Measurements from ENCODE around the gene ZNF407. TPM values are rescaled to one million over a fixed set of nuclear protein-coding genes. Genes with fewer than 3 reads are reported as not detected.

The ZNF407 gene
- total RNA-seq, 2 donors from 2014 or later: 13.0 to 13.9 TPM

GRCh38 chr18:75062297-75062886, 464.7 kb downstream of the ZNF407 start:
- no peak for ATAC-seq

DNA sequence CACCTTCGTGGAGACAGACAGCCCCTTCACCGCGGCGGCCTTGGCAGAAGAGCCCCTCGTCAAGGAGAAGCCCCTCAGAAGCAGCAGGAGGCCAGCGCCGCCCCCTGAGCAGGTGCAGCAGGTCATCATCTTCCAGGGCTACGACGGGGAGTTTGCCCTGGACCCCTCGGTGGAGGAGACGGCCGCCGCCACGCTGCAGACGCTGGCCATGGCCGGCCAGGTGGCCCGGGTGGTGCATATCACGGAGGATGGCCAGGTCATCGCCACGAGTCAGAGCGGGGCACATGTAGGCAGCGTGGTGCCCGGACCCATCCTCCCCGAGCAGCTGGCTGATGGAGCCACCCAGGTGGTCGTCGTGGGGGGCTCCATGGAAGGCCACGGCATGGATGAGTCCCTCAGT, 465.5 kb downstream of the ZNF407 start:
- intact Hi-C loops (cut with DNase I, micrococcal nuclease): no loop called here
- no peak for DNase-seq
- no peak for ATAC-seq

More at GRCh38 chr18:75062297-75062886, 464.7 kb downstream of the ZNF407 start:
- no peak for DNase-seq
- intact Hi-C loops (cut with DNase I, micrococcal nuclease): no loop called here

- no peak for ATAC-seq
- no peak for DNase-seq
- intact Hi-C loops (cut with DNase I, micrococcal nuclease): no loop called here
Measured at GRCh38 chr18:75063615-75064512, 466.2 kb downstream of the ZNF407 start.

DNA sequence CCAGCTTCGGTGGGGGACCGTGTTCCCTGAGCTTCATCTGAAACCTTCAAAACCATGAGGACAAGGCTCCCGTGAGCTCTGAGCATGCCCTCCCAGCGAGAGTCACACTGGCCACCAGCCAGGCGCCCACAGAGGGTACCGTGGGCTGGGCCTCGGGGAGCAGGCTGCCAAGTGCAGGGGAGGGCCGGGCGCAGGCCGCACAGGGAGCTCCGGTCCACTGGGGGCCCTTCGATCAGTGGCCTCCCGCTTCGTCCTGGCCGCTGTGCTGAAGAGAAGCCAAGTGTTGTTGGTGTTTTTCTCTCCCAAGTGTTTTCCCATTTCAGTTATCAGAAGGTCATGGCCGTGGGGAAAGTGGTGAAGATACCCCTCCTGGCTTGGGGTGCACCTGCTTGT, 466.8 kb downstream of the ZNF407 start:
- DNase-seq (no peak), ATAC-seq (no peak)
- intact Hi-C loops (cut with DNase I, micrococcal nuclease): no loop called here

GRCh38 chr18:75065251-75066000, 467.8 kb downstream of the ZNF407 start:
- DNase-seq (no peak), ATAC-seq (no peak)
- intact Hi-C loops (cut with DNase I, micrococcal nuclease): no loop called here

GRCh38 chr18:75066021-75066880, 468.6 kb downstream of the ZNF407 start:
- intact Hi-C loops (cut with DNase I, micrococcal nuclease): no loop called here
- no peak for DNase-seq

DNA sequence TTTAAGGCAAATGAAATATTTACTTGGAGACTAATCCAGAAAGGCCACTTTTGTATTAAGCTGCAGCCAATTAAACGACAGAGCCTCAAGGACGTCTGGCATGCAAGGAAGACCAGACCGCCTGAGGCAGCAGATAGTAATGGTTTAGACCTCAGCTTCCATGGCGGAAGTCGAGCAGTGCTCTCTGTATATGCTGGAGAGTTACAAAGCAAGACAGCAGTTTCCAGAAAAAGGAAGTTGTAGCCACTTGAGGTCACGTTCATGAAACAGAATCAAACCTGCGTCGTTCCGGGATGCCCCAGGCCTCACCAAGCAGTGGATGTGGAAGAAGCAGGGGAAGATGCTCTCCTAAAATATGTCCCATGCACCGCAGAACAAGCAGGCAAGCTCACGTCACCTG, 469.3 kb downstream of the ZNF407 start:
- ATAC-seq (no peak), DNase-seq (no peak)
- intact Hi-C loops (cut with DNase I, micrococcal nuclease): no loop called here

More at GRCh38 chr18:75066021-75066880, 468.6 kb downstream of the ZNF407 start:
- ATAC-seq: no peak

DNA sequence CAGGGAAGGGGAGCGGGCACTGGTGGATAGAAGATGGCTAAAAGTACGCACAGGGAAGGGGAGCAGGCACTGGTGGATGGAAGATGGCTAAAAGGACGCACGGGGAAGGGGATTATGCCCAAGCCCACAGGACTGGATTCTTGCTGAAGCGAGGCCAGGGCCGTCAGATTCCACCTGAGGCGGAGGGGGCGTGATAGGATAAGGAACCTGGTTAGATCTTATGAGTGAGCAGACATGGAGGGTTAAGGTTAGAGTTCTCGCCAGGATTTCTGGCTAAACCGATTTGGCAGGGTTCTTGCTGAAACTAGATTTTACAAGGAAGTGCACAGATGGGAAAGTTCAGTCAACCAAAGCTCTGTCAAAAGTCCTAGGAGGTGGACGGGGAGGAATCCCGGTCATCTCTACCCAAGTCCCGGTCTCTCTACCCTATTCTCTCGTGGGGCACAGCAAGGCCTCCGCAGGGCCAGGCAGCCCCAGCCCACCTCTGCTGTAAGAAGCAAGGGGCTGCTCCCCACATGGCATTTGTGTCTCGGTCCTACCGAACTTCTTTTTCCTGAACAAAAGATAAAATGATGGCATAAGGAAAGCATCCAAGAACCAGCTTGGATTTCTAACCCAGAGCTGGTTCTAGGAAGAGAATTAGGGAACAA, 470.5 kb downstream of the ZNF407 start:
- DNase-seq: no peak
- intact Hi-C loops (cut with DNase I, micrococcal nuclease): no loop called here

GRCh38 chr18:75068682-75069435, 471.2 kb downstream of the ZNF407 start:
- no peak for DNase-seq
- intact Hi-C loops (cut with DNase I, micrococcal nuclease): no loop called here
- ATAC-seq: no peak

More for the DNA sequence above, 470.5 kb downstream of the ZNF407 start:
- ATAC-seq: no peak

DNA sequence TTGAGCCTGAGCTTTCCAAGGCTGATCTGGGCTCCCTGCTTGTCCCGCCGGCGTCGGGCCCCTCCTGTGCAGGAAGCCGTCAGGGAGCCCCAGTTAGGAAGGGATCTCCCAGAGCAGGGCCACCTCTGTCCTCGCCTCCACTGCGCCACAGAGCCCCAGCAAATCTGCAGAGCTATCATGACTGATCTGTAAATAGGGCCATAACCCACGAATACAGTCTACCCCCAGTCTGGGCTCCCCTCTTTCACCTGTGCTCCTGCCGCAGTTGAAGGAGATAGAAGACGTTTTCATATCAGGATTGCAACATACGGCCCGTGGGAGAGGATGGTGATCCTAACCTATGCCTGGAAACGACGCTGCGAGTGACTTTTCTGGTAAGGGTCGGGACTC, 472.6 kb downstream of the ZNF407 start:
- DNase-seq: no peak
- no peak for ATAC-seq
- intact Hi-C loops (cut with DNase I, micrococcal nuclease): no loop called here

DNA sequence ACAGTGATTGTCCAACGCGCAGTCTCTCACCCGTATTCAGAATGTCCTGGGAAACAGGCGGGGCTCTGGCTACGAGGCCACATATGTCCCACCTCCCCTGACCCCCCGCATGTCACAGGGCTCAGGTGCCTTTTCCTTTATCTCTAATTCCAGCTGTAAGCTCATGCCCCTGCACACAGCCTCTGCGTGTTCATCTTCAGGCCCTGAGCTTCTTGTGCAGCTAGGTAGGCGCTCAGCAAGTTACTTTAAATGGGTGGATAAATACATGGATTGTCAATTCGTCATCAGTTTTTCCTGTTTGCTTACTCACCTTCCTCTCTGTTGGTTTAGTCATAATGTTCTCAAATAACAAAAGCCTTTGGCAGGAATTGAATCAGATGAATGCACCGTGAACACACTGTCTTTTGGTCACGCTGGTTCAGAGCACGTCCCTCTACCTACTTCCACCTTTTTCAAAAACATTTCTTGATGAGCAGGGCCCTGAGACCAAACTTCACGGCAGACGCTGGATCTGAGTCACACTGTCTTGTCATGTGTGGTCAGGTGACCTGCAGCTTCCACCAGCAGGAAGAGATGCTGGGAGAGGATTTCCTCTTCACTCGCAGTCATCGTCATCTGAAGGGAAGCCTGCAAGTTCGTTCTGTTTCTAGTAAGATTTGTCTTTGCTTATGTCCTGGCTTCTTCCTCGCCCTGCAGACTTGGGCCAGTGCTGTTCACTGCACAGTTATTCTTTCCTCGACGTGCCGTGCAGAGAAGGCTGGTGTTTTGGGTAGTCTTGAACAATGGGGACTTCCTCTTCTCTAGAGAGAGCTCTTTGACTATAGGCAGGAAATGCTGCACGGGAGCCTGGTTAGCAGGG, 473.2 kb downstream of the ZNF407 start:
- intact Hi-C loops (cut with DNase I, micrococcal nuclease): no loop called here
- peak; percentile 35 for ATAC-seq
- peak; percentile 43 to 46 for DNase-seq

DNA sequence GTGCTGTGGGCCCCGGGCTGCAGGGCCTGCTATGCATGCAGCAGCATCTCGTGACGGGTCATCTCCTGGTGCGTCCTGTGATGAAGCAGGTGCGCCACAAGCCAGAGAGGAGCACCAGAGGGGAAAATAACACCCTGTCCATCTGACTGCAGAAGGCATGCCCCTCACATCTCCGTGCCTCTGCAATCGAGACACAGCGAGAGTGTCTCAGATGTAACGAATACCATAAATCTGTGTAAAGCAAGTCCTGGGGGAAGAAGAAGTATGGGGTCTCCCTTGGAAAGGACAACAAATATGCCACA, 473.8 kb downstream of the ZNF407 start:
- intact Hi-C loops (cut with DNase I, micrococcal nuclease): no loop called here
- ATAC-seq (no peak), DNase-seq (no peak)

- ATAC-seq (no peak), DNase-seq (no peak)
- intact Hi-C loops (cut with DNase I, micrococcal nuclease): no loop called here
Measured at GRCh38 chr18:75071866-75072671, 474.4 kb downstream of the ZNF407 start.

DNA sequence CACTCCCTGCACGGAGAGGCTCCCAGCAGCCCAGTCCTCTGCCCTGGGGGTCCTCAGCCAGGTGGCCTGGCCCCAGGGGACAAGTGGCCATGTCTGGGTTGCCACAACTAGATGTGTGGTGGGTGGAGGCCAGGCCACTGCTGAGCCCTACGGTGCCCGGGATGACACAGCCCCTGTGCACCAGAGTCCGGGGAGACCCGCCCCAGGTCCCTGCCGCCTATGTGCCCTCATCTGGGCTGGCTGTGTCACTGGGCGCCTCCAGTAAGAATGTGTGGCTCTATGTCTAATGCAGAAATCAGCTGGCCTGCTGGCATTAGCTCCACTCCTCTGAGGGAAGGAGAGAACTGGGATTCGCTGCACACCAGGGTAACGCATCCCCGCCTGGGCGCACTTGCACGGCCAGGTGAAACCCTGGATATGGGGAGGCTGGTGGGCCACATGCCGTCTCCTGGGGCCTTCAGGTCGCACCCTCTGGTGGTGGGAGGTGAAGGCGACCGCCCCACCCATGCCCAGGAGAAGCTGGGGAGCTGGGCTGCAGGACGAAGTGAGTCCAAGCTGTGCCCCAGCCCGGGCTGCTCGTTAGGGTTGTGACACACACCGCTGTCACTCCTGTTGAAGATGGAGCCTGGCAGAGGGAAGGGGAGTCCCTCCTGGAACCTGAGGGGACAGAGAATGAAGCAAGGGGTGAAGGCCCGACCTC, 475.2 kb downstream of the ZNF407 start:
- DNase-seq (no peak), ATAC-seq (no peak)
- intact Hi-C loops (cut with DNase I, micrococcal nuclease): no loop called here

DNA sequence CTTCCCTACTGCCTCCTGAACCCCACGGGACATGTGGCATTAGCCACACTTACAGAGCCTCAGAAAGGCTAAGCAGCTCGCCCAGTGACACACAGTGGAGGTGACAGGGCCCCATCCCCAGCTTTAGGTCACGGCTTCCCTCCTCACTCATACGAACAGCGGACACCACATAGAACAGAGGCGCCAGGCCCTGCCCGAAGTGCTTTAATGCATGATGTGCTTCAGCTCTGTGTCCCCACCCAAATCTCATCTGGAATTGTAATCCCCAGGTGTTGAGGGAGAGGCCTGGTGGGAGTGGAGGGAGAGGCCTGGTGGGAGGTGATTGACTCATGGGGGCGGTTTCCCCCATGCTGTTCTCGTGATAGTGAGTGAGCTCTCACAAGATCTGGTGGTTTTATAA, 476.0 kb downstream of the ZNF407 start:
- ATAC-seq: no peak
- intact Hi-C loops (cut with DNase I, micrococcal nuclease): no loop called here
- DNase-seq: no peak

Data from left colon (tissue), 2 donors.